GM12873 (cell line): ENCODE measurements around the gene MOV10L1.

Experiments
- TF ChIP-seq, protein P1 (sequence below): IDR thresholded peaks from 2 replicates; pipeline ENCODE4 v1.5.1; 2012; ENCODE audit warnings: low read depth, mild to moderate bottlenecking, moderate library complexity, low read length, control low read depth; ENCODE audit not compliant: insufficient read depth; ENCODE audit errors: missing control alignments

MOV10L1 gene

DNA sequence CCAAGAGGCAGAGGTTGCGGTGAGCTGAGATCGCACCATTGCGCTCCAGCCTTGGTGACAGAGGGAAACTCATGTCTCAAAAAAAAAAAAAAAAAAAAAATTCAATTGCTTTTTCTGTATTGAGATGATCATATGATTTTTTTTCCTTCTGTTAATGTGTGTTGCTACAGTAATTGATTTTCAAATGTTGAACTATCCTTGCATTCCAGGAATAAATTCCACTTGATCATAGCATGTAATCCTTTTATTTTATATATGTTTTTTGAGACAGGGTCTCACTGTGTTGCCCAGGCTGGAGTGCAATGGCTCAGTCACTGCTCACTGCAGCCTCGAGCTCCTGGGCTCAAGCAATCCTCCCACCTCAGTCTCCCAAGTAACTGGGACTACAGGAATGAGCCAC is 33.3 kb downstream of the MOV10L1 start:
- TF ChIP-seq, protein P1, sequence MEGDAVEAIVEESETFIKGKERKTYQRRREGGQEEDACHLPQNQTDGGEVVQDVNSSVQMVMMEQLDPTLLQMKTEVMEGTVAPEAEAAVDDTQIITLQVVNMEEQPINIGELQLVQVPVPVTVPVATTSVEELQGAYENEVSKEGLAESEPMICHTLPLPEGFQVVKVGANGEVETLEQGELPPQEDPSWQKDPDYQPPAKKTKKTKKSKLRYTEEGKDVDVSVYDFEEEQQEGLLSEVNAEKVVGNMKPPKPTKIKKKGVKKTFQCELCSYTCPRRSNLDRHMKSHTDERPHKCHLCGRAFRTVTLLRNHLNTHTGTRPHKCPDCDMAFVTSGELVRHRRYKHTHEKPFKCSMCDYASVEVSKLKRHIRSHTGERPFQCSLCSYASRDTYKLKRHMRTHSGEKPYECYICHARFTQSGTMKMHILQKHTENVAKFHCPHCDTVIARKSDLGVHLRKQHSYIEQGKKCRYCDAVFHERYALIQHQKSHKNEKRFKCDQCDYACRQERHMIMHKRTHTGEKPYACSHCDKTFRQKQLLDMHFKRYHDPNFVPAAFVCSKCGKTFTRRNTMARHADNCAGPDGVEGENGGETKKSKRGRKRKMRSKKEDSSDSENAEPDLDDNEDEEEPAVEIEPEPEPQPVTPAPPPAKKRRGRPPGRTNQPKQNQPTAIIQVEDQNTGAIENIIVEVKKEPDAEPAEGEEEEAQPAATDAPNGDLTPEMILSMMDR, result no peak

GRCh38 chr22:50125029-50125428 is 35.2 kb downstream of the MOV10L1 start:
- TF ChIP-seq, protein P1, result no peak

GRCh38 chr22:50129121-50129736 is 39.4 kb downstream of the MOV10L1 start:
- TF ChIP-seq, protein P1, result no peak

GRCh38 chr22:50131894-50132293 is 42.1 kb downstream of the MOV10L1 start:
- TF ChIP-seq, protein P1, result no peak

GRCh38 chr22:50134481-50134880 is 44.7 kb downstream of the MOV10L1 start:
- TF ChIP-seq, protein P1, result no peak

DNA sequence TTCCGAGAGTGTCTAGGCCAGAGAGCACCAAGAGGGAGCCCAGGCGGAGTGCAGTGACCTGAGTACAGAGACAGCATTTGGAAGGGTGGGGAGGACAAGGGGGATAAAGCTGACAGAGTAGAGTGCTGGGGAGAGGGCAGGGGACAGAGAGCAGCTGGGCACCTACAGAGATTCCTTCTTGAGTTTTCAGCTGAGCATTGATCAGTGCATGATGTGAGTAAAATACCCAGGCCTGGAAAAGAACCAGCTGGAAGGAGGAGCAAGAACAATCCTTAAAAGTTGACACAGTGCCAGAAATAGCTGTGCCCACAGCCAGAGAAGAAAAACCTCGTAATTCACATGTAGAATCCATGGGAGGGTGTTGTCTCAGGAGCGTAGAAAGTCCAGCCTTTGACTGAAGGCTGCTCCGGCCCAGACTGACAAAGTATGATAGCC is 46.8 kb downstream of the MOV10L1 start:
- TF ChIP-seq, protein P1, result no peak

- TF ChIP-seq, protein P1, result no peak
Observed at GRCh38 chr22:50138041-50138440, 48.2 kb downstream of the MOV10L1 start.
